HepG2 (cell line): Measurements from ENCODE around the gene GRHL1. TPM values are rescaled to one million over a fixed set of nuclear protein-coding genes. Genes with fewer than 3 reads are reported as not detected.

ENCODE experiments used
- KDM2A ChIP-seq: sonication (generic); formaldehyde crosslinking; IDR thresholded peaks from 2 replicates; pipeline ENCODE4 v1.4.0; 2020; ENCODE audit warnings: low read depth, missing genetic modification reagents, borderline replicate concordance
- MAFK ChIP-seq, 2 experiments: IDR thresholded peaks in 1 of 2; conservative IDR thresholded peaks in 1 of 2; 2 replicates each; pipeline ENCODE4 v1.6.1; 2011; ENCODE audit warnings: improper control_type of control experiment in 2 of 2, low read length in 2 of 2
- ZNF510 ChIP-seq: sonication (generic); formaldehyde crosslinking; IDR thresholded peaks from 2 replicates; pipeline ENCODE4 v1.4.0; 2020; ENCODE audit warnings: low read depth, mild to moderate bottlenecking, missing genetic modification reagents
- ZNF543 ChIP-seq: sonication (generic); formaldehyde crosslinking; IDR thresholded peaks from 2 replicates; pipeline ENCODE4 v1.4.0; 2020; ENCODE audit warnings: mild to moderate bottlenecking, missing genetic modification reagents
- ZNF550 ChIP-seq: sonication (generic); formaldehyde crosslinking; IDR thresholded peaks from 2 replicates; pipeline ENCODE4 v1.4.0; 2020; ENCODE audit warnings: mild to moderate bottlenecking, missing genetic modification reagents, borderline replicate concordance
- polyA plus RNA-seq, 8 experiments: library from polyadenylated mRNA; depleted of rRNA in 3 of 8; stranded (reverse) in 7 of 8; unstranded in 1 of 8; fragments of >200 nt; fragmentation: Illumina TruSeq in 4 of 8; extraction: Trizol in 4 of 8; gene quantifications; 2 replicates each; pipeline versions ENCODE4 v1.2.1 to v1.2.3, GENCODE V29; 2011 to 2016; ENCODE audit warnings: low read depth in 4 of 8, missing spikeins in 1 of 8, mixed read lengths in 1 of 8; ENCODE audit not compliant: insufficient read depth in 1 of 8
- total RNA-seq, 5 experiments: library from RNA; depleted of rRNA; stranded (reverse); fragments of >200 nt; fragmentation: Illumina TruSeq; extraction: Trizol; gene quantifications; 2 replicates each; pipeline ENCODE4 v1.2.3, GENCODE V29; 2016; ENCODE audit warnings: low read depth in 1 of 5
- TF ChIP-seq, protein P1 (sequence below): sonication (generic); formaldehyde crosslinking; IDR thresholded peaks from 2 replicates; pipeline ENCODE4 v1.5.0; 2020; ENCODE audit warnings: mild to moderate bottlenecking, missing genetic modification reagents
- TF ChIP-seq, protein P2 (sequence below): sonication (generic); formaldehyde crosslinking; IDR thresholded peaks from 2 replicates; pipeline ENCODE4 v1.5.1; 2020; ENCODE audit warnings: mild to moderate bottlenecking, missing genetic modification reagents, moderate library complexity
- TF ChIP-seq, protein P3 (sequence below): IDR thresholded peaks from 2 replicates; pipeline ENCODE4 v1.4.0; 2020; ENCODE audit warnings: mild to moderate bottlenecking, missing genetic modification reagents
- TF ChIP-seq, protein P4 (sequence below): sonication (generic); formaldehyde crosslinking; IDR thresholded peaks from 2 replicates; pipeline ENCODE4 v1.4.0; 2020; ENCODE audit warnings: mild to moderate bottlenecking, missing genetic modification reagents, borderline replicate concordance
- TF ChIP-seq, protein P5 (sequence below): sonication (generic); formaldehyde crosslinking; IDR thresholded peaks from 2 replicates; pipeline ENCODE4 v1.4.0; 2020; ENCODE audit warnings: missing genetic modification reagents, borderline replicate concordance
- TF ChIP-seq, protein P6 (sequence below): IDR thresholded peaks from 2 replicates; pipeline ENCODE4 v1.6.1; 2016; ENCODE audit warnings: low read depth, borderline replicate concordance

GRHL1 gene
- total and polyA plus RNA-seq, 2 of the 13 experiments (the other 11 are each of a cell fraction or from before 2014, with no cell fraction given), result 9.3 to 12.0 TPM

DNA sequence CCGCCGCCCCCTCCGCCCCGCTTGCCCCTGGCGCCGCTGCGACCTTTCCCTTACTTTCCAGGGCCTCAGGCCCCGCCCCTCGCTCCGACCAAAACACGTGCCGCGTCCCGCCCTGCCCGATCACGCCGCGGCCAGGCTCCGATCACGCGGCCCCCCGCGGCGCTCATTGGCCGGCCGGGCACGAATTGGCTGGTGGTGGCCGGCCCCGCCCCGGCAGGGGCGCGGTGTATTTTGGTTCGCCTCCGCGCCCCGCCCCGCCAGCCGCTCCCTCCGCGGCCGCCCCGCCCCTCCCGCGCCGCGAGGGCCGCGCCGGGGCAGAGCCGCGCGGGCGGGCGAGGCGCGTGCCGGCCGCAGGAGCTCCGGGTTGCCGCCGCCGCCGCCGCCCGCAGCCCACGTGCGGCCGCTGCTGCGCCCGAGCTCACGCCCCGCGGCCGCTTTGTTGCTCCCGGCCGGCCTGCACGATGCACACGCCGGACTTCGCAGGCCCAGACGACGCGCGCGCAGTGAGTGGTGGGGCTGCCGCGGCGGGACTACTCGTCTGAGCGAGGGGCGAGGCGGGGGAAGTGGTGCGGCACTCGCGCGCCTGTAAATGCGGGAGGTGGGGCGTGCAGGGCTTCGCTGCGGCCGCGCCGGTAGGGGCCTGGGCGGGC, 91.9 kb downstream of the GRHL1 start, which contains the start of gene KLF11 (continued):
- TF ChIP-seq, protein P1, sequence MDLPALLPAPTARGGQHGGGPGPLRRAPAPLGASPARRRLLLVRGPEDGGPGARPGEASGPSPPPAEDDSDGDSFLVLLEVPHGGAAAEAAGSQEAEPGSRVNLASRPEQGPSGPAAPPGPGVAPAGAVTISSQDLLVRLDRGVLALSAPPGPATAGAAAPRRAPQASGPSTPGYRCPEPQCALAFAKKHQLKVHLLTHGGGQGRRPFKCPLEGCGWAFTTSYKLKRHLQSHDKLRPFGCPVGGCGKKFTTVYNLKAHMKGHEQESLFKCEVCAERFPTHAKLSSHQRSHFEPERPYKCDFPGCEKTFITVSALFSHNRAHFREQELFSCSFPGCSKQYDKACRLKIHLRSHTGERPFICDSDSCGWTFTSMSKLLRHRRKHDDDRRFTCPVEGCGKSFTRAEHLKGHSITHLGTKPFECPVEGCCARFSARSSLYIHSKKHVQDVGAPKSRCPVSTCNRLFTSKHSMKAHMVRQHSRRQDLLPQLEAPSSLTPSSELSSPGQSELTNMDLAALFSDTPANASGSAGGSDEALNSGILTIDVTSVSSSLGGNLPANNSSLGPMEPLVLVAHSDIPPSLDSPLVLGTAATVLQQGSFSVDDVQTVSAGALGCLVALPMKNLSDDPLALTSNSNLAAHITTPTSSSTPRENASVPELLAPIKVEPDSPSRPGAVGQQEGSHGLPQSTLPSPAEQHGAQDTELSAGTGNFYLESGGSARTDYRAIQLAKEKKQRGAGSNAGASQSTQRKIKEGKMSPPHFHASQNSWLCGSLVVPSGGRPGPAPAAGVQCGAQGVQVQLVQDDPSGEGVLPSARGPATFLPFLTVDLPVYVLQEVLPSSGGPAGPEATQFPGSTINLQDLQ (CRISPR knock-in tag), result peak; percentile 95
- TF ChIP-seq, protein P2, sequence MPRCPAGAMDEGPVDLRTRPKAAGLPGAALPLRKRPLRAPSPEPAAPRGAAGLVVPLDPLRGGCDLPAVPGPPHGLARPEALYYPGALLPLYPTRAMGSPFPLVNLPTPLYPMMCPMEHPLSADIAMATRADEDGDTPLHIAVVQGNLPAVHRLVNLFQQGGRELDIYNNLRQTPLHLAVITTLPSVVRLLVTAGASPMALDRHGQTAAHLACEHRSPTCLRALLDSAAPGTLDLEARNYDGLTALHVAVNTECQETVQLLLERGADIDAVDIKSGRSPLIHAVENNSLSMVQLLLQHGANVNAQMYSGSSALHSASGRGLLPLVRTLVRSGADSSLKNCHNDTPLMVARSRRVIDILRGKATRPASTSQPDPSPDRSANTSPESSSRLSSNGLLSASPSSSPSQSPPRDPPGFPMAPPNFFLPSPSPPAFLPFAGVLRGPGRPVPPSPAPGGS, result peak; percentile 97
- TF ChIP-seq, protein P3, sequence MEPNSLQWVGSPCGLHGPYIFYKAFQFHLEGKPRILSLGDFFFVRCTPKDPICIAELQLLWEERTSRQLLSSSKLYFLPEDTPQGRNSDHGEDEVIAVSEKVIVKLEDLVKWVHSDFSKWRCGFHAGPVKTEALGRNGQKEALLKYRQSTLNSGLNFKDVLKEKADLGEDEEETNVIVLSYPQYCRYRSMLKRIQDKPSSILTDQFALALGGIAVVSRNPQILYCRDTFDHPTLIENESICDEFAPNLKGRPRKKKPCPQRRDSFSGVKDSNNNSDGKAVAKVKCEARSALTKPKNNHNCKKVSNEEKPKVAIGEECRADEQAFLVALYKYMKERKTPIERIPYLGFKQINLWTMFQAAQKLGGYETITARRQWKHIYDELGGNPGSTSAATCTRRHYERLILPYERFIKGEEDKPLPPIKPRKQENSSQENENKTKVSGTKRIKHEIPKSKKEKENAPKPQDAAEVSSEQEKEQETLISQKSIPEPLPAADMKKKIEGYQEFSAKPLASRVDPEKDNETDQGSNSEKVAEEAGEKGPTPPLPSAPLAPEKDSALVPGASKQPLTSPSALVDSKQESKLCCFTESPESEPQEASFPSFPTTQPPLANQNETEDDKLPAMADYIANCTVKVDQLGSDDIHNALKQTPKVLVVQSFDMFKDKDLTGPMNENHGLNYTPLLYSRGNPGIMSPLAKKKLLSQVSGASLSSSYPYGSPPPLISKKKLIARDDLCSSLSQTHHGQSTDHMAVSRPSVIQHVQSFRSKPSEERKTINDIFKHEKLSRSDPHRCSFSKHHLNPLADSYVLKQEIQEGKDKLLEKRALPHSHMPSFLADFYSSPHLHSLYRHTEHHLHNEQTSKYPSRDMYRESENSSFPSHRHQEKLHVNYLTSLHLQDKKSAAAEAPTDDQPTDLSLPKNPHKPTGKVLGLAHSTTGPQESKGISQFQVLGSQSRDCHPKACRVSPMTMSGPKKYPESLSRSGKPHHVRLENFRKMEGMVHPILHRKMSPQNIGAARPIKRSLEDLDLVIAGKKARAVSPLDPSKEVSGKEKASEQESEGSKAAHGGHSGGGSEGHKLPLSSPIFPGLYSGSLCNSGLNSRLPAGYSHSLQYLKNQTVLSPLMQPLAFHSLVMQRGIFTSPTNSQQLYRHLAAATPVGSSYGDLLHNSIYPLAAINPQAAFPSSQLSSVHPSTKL (CRISPR knock-in tag), result peak; percentile 50
- TF ChIP-seq, protein P4, sequence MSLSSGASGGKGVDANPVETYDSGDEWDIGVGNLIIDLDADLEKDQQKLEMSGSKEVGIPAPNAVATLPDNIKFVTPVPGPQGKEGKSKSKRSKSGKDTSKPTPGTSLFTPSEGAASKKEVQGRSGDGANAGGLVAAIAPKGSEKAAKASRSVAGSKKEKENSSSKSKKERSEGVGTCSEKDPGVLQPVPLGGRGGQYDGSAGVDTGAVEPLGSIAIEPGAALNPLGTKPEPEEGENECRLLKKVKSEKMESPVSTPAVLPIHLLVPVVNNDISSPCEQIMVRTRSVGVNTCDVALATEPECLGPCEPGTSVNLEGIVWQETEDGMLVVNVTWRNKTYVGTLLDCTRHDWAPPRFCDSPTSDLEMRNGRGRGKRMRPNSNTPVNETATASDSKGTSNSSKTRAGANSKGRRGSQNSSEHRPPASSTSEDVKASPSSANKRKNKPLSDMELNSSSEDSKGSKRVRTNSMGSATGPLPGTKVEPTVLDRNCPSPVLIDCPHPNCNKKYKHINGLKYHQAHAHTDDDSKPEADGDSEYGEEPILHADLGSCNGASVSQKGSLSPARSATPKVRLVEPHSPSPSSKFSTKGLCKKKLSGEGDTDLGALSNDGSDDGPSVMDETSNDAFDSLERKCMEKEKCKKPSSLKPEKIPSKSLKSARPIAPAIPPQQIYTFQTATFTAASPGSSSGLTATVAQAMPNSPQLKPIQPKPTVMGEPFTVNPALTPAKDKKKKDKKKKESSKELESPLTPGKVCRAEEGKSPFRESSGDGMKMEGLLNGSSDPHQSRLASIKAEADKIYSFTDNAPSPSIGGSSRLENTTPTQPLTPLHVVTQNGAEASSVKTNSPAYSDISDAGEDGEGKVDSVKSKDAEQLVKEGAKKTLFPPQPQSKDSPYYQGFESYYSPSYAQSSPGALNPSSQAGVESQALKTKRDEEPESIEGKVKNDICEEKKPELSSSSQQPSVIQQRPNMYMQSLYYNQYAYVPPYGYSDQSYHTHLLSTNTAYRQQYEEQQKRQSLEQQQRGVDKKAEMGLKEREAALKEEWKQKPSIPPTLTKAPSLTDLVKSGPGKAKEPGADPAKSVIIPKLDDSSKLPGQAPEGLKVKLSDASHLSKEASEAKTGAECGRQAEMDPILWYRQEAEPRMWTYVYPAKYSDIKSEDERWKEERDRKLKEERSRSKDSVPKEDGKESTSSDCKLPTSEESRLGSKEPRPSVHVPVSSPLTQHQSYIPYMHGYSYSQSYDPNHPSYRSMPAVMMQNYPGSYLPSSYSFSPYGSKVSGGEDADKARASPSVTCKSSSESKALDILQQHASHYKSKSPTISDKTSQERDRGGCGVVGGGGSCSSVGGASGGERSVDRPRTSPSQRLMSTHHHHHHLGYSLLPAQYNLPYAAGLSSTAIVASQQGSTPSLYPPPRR (CRISPR knock-in tag), result peak; percentile 13; the same call in 1 of the 2 replicates
- TF ChIP-seq, protein P5, sequence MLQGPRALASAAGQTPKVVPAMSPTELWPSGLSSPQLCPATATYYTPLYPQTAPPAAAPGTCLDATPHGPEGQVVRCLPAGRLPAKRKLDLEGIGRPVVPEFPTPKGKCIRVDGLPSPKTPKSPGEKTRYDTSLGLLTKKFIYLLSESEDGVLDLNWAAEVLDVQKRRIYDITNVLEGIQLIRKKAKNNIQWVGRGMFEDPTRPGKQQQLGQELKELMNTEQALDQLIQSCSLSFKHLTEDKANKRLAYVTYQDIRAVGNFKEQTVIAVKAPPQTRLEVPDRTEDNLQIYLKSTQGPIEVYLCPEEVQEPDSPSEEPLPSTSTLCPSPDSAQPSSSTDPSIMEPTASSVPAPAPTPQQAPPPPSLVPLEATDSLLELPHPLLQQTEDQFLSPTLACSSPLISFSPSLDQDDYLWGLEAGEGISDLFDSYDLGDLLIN, result peak; percentile 85; the same call in 1 of the 2 replicates
- TF ChIP-seq ZNF543 (CRISPR knock-in tag) (peak; percentile 90), KDM2A (CRISPR knock-in tag) (peak; percentile 82), MAFK (conservative IDR thresholded peaks at IDR 0.05 in 1 of 2, IDR thresholded peaks at IDR 0.05 in 1 of 2; ENCODE audit: low read length in 2 of 2) (no peak), ZNF550 (CRISPR knock-in tag) (no peak), ZNF510 (CRISPR knock-in tag) (peak; percentile 88; the same call in 1 of the 2 replicates)
- TF ChIP-seq, protein P6, sequence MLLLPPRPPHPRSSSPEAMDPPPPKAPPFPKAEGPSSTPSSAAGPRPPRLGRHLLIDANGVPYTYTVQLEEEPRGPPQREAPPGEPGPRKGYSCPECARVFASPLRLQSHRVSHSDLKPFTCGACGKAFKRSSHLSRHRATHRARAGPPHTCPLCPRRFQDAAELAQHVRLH (CRISPR knock-in tag), result peak; percentile 94
